ENCODE results near the gene TNKS1BP1.

TNKS1BP1 gene

GRCh38 chr11:57318178-57318577, 6.6 kb downstream of the TNKS1BP1 start:
- H3K27ac ChIP-seq (ENCODE audit: low read depth, low read length, poor library complexity, severe bottlenecking) = no peak overlapping the region
- no peaks in the 10 kb centered on the region for H3K79me2 ChIP-seq (ENCODE audit: insufficient read depth, low read length)
- no peaks in the 10 kb centered on the region for H3K27me3 ChIP-seq (ENCODE audit: insufficient read depth, low read length)
- TF ChIP-seq EZH2 (IDR thresholded peaks at IDR 0.05; ENCODE audit: borderline replicate concordance, low read length) (no peak), CTCF (IDR thresholded peaks at IDR 0.05; ENCODE audit: low read length) (no peak)
- no peak overlapping the region for H3K4me2 ChIP-seq (ENCODE audit: low read length)
- no peak overlapping the region for H3K4me3 ChIP-seq (ENCODE audit: low read depth, low read length, poor library complexity, severe bottlenecking)
- H3K9ac ChIP-seq (ENCODE audit: low read length) = no peak overlapping the region
- 0 out of 2 replicates have a peak, but pooled peaks cover 2% of the 10 kb centered on the region for H3F3A ChIP-seq (ENCODE audit: insufficient read depth, low read length)
- H3K9me3 ChIP-seq (ENCODE audit: low read length) = no peaks in the 10 kb centered on the region
- no peaks in the 10 kb centered on the region for H4K20me1 ChIP-seq (ENCODE audit: insufficient read depth, low read length)
- H2AFZ ChIP-seq (ENCODE audit: low read length) = no peak overlapping the region
- peaks cover 12% of the 10 kb centered on the region for H3K4me1 ChIP-seq (ENCODE audit: insufficient read depth, low read length, severe bottlenecking)
- peaks cover 38% of the 10 kb centered on the region for H3K36me3 ChIP-seq (ENCODE audit: insufficient read depth, low read length)
- no peaks in the 10 kb centered on the region for H3K9me2 ChIP-seq (ENCODE audit: low read depth, low read length)

GRCh38 chr11:57316017-57316416, 8.7 kb downstream of the TNKS1BP1 start:
- H3K9ac ChIP-seq (ENCODE audit: low read length) = no peak overlapping the region
- H3K36me3 ChIP-seq (ENCODE audit: insufficient read depth, low read length) = peaks cover 49% of the 10 kb centered on the region
- H3K9me3 ChIP-seq (ENCODE audit: low read length) = no peaks in the 10 kb centered on the region
- TF ChIP-seq EZH2 (IDR thresholded peaks at IDR 0.05; ENCODE audit: borderline replicate concordance, low read length) = no peak
- no peak for TF ChIP-seq CTCF (IDR thresholded peaks at IDR 0.05; ENCODE audit: low read length)
- H3K27me3 ChIP-seq (ENCODE audit: insufficient read depth, low read length) = no peaks in the 10 kb centered on the region
- H3K9me2 ChIP-seq (ENCODE audit: low read depth, low read length) = no peaks in the 10 kb centered on the region
- H3K4me2 ChIP-seq (ENCODE audit: low read length) = no peak overlapping the region
- H3K4me1 ChIP-seq (ENCODE audit: insufficient read depth, low read length, severe bottlenecking) = no peaks in the 10 kb centered on the region
- no peak overlapping the region for H3K4me3 ChIP-seq (ENCODE audit: low read depth, low read length, poor library complexity, severe bottlenecking)
- no peaks in the 10 kb centered on the region for H3K79me2 ChIP-seq (ENCODE audit: insufficient read depth, low read length)
- no peaks in the 10 kb centered on the region for H4K20me1 ChIP-seq (ENCODE audit: insufficient read depth, low read length)
- no peak overlapping the region for H2AFZ ChIP-seq (ENCODE audit: low read length)
- no peak overlapping the region for H3K27ac ChIP-seq (ENCODE audit: low read depth, low read length, poor library complexity, severe bottlenecking)
- H3F3A ChIP-seq (ENCODE audit: insufficient read depth, low read length) = no peaks in the 10 kb centered on the region

- Histone ChIP-seq H2AFZ (ENCODE audit: low read length) (no peak overlapping the region), H3K27ac (ENCODE audit: low read depth, low read length, poor library complexity, severe bottlenecking) (no peak overlapping the region), H3K4me3 (ENCODE audit: low read depth, low read length, poor library complexity, severe bottlenecking) (no peak overlapping the region), H3K9me2 (ENCODE audit: low read depth, low read length) (no peaks in the 10 kb centered on the region), H3K4me2 (ENCODE audit: low read length) (no peak overlapping the region), H3K36me3 (ENCODE audit: insufficient read depth, low read length) (peaks cover 50% of the 10 kb centered on the region), H3K9ac (ENCODE audit: low read length) (no peak overlapping the region), H3K27me3 (ENCODE audit: insufficient read depth, low read length) (no peaks in the 10 kb centered on the region), H3F3A (ENCODE audit: insufficient read depth, low read length) (no peaks in the 10 kb centered on the region), H4K20me1 (ENCODE audit: insufficient read depth, low read length) (no peaks in the 10 kb centered on the region), H3K4me1 (ENCODE audit: insufficient read depth, low read length, severe bottlenecking) (no peaks in the 10 kb centered on the region), H3K9me3 (ENCODE audit: low read length) (no peaks in the 10 kb centered on the region), H3K79me2 (ENCODE audit: insufficient read depth, low read length) (no peaks in the 10 kb centered on the region)
- TF ChIP-seq CTCF (IDR thresholded peaks at IDR 0.05; ENCODE audit: low read length) = no peak
- no peak for TF ChIP-seq EZH2 (IDR thresholded peaks at IDR 0.05; ENCODE audit: borderline replicate concordance, low read length)
These were observed 9.3 kb downstream of the TNKS1BP1 start for GRCh38 chr11:57315491-57315890.

Data from OCI-LY1 (cell line).